Activated gamma-delta T cell treated with Interleukin-2 at 50 U/mL for 16 hours (primary cell): ENCODE data around the gene TCAF1.
"Not testable (repeated sequence)": the region's sequence is repeated elsewhere in the genome, so short reads cannot be mapped to it uniquely, and the experiment has no call there.

Experiments used
- DNase-seq: peaks from one replicate; pipeline ENCODE4 v3.0.0-alpha.2; 2020

The TCAF1 gene

DNA sequence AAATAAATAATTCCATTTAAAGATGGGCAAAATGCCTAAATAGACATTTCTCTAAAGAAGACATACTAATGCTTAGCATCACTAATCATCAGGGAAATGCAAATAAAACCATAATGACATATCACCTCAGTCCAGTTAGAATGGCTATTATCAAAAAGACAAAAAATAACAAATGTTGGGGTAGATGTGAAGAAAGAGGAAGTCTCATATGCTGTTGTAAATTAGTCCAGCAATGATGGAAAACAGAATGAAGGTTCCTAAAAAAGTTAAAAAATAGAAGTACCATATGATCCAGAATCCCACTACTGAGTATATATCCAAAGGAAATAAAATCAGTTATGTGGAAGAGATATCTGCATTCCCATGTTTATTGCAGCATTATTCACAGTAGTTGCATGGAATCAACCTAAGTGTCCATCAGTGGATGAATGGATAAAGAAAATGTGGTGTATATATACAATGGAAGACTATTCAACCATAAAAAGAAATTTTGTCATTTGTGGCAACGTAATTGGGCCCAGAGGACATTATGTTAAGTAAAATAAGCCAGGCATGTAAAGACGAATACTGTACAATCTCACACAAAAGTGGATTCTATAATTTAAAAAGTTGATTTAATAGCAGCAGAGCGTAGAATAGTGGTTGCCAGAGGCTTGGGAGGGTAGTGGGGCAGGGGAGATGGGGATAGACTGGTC is 52.0 kb downstream of the TCAF1 start:
- DNase-seq = no peak

DNA sequence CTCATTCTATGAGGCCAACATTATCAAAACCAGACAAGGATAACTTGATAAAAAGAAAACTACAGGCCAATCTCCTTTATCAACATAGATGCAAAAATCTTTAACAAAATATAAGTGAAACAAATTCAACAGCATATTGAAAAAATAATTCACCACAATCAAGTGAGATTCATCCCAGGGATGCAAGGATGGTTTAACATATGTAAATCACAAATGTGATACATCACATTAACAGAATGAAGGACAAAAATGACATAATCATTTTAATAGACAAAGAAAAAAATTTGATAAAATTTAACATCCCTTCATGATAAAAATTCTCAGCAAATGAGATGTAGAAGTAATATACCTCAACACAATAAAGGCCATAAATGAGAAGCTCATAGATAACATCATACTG is 53.8 kb downstream of the TCAF1 start:
- DNase-seq = no peak

DNA sequence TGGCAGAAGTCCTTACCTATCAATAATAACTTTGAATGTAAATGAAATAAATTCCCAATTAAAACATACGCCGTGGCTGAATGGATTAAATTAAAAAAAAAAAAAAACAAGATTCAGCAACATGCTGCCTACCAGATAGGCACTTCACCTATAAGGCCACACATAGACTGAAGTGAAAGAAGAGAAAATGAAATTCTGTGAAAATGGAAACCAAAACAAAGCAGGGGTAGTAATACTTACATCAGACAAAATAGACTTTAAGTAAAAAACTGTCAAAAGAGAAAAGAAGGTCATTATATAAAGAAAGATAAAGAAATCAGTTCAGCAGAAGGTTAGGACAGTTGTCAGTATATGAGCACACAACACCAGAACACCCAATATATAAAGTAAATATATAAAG is 55.3 kb downstream of the TCAF1 start:
- no peak for DNase-seq

DNA sequence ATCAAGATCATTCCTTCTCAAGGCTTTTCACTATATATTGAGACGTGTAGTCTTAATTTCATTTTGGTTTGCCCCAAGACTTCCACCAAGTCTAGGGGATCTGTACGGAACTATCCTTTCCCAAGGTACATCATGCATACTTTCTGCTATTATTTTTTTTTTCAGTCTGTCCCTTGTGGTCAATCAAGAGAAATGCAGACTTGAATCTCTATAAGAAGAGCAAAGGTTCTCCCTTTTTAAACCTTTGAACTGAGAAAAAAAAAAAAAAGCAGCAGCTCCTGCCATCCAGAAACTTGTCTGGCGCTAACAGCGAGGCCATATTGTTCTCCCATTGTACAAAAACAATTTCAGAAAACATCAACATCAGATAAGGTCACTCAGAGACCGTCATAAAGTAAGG is 60.3 kb downstream of the TCAF1 start:
- not testable (repeated sequence) for DNase-seq

DNA sequence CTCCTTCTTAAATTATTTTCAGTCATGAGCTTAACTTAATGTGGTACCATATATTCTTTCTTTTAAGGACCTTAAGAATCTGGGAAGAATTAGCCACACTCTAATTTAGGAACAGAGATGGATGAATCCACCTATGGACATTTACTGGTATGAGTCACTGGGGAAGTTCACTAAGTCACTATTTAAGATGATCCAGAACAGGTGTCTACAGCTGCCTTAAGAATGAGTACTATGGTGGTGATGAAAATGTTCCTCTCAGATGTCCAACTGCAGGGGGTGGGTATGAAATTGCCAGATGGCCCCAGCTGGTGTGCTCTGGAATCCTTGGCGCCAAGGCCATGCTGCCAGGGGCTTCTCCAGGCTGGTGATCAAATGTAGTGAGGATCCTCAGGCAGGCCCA is 61.9 kb downstream of the TCAF1 start:
- DNase-seq = not testable (repeated sequence)

DNA sequence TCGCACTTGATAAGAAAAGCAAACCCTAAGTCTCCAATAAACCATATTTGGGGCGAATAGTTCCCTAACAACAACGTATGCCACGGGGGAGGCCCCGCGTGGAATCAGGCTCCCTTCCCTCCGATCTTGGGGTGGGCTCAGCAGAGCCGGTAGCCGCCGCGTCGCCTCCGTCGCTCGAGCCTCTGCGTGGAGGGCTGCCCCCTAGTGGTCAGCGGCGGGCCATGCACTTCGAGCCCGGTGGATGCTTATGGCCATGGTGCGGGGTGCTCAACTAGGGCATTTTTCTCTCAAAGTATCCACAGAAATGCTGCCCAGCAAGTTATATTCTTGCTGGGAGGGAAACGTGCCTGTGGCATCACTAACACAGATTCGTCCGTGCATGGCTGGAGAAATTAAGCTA is 64.8 kb downstream of the TCAF1 start:
- peak; percentile 99 for DNase-seq

DNA sequence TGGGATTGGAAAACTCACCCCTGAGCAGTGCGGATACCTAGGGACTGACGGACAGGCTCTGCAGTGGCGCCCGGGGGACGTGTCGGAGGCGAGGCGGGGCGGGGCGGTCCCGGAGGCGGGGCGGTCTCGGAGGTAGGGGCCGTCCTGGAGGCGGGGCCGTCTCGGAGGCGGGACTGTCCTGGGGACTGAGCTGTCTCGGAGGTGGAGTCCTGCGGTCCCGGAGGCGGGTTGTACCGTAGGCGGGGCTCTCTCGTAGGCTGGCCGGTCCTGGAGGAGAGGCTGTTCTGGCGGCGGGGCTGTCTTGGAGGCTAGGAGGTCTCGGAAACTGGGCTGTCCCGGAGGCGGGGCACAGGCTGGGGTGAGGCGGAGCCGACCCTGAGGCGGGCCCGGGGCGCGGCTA is 65.4 kb downstream of the TCAF1 start:
- DNase-seq = peak; percentile 95

DNA sequence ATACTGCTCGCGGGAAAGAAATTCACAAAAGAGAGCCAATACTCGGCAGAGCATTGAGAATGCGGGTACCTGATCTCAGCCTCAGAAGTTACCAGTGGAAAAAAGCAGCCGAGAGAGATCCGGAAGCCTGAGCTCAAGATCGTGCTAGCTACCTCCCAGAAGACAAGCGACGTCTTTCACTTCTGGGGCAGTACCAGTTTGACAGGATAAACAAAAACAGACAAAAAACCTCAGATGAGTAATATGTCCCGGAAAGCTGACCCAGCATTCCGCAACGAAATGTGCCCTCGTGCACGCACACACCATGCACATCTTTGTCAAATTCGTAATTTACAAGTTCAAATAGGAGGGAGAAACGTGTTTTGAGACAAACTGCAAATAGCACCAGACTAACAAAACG is 65.9 kb downstream of the TCAF1 start:
- not testable (repeated sequence) for DNase-seq

DNA sequence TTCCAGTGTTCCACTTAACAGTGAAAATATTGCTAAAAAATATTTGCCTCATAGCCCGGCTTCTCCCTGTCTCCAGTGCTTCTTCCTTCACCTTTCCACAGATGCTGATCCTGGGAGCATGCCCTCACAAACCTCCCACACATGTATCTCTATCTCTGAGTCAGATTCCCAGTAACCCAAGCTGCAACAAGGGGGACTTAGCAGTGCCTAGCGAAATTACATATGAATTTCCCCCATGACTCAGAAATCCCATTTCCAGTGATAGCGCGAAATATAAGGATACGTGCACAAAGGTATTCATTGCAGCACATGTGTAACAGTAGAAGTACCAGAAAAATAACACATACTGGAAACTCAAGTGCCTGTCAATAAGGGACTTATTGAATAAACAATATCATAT is 75.4 kb downstream of the TCAF1 start:
- not testable (repeated sequence) for DNase-seq

DNA sequence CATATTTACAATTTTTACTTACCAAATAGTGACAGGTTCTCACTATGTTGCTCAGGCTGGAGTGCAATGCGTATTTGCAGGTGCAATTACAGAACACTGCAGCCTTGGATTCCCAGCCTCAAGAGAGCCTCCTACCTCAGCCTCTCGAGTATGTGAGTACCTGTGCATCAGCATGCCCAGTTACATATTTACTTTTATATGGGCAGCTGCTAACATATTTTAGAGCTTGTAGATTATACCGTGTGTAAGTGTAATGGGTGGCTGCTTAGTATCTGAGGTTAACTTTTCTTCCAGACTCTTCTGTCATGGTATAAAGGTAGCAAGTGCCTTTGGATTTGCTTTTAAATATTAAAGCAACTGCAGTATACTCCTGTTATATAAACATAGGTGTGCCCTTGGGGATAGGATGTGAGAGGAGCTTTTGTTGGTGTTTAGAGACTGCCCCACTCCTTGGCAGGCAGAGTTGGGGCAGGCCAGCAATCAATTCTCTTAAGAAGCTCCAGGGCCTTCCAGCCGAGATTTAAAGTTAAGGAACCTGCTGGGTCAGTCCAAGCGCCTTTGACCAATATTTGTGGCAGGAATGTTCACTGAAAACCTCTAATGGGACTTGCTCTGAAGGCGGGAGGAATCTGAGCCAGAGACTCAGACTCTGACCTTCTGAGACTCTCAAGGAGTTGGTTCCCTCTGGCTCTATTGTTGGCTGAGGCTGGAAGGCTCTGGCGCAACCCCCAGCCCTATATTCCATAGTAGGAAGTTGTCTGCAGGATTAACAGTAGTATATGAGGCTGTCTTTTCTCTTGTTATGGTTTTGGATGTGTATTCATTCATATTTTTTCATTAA is 77.5 kb downstream of the TCAF1 start:
- not testable (repeated sequence) for DNase-seq

DNA sequence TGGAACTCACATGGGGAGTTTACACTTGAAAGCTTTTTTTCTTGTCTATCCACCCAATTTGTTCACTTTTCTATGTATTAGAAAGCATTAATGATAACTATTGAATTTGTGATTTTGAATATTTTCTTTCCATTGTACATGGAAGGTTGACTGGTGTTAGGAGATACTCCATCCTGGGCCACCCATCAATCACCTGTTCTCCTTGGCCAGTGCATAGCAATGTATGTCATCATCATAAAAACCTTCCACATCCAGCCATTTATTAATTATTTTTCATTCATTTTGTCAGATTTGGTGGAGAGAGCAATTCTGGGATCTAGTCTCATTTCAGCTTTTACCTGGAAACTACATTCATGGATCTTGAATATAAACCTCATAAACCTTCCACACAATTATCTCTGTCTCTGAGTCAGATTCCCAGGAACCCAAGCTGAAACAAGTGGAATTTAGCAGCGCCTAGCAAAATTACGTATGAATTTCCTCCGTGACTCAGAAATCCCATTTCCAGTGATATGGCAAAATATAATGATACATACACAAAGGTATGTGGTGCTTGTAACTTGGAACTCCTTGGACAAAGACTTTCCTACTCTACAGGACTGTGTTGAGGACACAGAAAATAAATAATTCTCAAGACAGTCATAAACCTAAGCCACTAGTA is 78.2 kb downstream of the TCAF1 start:
- DNase-seq = not testable (repeated sequence)

DNA sequence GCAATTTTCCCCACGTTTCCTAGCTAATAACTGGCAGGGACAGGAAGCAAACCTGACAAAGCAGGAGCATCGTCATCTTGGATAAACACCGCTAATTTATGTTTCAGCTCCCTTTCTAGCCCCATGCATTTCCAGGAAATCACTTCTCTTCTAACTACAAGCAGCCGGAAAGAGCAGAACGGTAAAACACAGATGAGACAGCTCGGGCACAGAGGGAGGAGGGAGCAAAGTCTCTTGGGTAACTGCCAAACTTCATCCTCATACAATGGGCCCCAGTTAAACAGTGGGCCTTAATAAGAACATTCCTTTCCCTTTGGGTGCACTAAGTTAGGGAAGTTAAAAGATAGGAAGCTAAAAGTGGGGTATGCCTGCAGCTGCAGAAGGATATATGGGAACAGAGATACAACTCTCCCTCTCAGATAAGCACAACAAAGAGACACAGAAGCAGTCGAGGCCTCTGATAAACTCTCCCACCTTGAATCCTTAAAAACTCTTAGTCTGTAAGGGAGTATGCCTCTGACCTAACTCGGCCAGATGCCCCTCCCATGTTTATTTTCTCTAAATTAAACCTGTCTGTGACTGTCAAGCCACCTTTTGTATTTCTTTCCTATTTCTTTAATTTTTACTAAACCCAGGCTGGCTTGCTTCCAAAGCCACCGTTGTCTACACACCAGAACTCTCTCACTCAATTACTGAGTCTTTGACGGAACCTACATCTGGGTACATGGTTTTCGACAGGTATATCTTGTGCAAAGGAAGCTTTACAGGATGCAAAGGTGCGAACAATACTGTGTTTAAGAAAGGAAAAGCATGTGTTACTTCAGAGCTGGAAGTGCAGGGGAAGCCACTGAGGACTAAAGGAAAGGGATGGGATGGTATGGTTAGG is 80.3 kb downstream of the TCAF1 start:
- DNase-seq = not testable (repeated sequence)

DNA sequence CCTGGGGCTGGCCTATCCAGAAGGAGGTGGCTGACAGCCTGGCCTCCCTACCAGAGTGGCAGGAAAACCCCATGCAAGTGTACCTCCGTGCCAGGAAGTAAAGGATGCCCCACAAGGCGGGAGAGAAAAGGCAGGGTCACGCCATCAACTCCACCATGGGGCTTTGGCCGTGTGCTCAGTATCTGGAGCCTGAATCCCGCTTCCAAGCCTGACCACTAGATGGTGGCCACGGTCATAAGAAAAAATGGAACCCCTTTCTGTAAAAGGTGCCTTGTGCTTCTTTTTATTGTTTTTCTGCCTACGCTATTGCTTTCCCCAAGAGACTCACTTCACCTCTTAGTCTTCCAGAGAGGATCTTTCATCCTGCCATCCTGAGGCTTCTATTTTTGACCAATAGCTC is 84.1 kb downstream of the TCAF1 start:
- DNase-seq = not testable (repeated sequence)

DNA sequence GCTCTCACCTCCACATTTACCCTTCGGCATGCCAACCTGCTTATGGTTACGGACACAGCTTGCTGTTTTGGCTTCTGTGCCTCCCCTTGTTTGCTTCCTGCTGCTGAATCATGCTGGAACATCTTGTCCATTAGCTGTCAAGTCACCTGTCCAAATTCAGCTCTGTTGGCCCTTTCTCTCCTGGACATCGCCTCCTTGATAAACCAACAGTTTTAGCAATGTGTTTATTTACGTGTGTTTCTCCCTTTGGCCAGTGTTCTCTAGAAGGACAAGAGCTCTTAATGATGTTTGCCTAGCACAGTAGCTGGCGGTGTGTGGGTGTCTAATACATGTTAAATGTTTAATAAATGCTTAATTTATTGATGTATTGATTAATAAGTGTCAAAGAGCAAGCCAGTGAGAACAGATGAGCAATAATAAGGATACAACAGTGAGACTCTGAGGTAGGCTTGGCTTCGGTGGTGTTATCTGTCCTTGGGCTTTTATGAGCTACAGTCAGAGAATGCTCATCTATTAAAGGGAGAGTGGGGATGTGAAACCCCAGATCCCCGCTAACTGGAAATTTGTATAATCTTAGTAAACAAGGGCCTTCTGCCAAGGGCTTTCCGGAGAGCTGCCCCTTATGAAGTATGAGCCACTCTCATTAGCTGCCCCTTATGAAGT is 85.4 kb downstream of the TCAF1 start:
- DNase-seq = not testable (repeated sequence)

DNA sequence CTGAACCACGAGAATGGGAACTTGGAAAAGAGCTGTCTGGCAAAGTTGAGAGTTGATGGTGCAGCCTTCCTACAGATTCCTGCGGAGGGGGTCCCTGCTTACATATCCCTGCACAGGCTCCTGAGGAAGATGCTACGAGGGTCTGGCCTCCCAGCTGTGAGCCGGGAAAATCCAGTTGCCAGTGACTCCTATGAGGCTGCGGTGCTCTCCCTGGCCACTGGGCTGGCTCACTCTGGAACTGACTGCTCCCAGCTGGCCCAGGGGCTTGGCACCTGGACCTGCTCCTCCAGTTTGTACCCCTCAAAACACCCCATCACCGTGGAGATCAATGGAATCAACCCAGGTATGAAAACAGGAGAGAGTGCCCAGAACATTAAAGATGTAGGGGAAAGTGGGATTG is 91.3 kb downstream of the TCAF1 start:
- DNase-seq = not testable (repeated sequence)

DNA sequence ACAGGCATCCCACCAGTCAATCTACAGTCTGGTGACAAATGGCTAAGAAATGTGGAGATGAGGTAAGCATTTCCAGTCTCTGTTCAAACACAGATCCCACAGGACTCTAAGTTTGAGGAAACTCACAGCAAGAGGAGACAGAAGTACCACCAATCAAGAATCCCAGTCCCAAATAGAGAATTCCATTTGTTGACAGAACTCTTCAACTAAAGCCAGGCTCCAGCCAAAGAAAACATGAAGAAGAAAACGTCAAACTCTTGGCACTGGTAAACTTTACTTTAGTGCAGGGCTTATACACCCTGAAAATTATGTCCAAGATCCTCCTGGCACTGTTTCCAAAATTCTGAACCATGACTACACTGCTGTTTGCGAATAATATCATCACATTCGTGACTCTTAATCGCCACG is 95.3 kb downstream of the TCAF1 start:
- not testable (repeated sequence) for DNase-seq
